GM18858 (cell line): ENCODE measurements around the gene GOLIM4.
"Not testable (repeated sequence)": the region's sequence is repeated elsewhere in the genome, so short reads cannot be mapped to it uniquely, and the experiment has no call there.

Experiments
- ATAC-seq: cut with Tn5 transposase; IDR thresholded peaks from one replicate; pipeline ENCODE4 v1.9.1; 2021; ENCODE audit not compliant: unreplicated experiment

The GOLIM4 gene

DNA sequence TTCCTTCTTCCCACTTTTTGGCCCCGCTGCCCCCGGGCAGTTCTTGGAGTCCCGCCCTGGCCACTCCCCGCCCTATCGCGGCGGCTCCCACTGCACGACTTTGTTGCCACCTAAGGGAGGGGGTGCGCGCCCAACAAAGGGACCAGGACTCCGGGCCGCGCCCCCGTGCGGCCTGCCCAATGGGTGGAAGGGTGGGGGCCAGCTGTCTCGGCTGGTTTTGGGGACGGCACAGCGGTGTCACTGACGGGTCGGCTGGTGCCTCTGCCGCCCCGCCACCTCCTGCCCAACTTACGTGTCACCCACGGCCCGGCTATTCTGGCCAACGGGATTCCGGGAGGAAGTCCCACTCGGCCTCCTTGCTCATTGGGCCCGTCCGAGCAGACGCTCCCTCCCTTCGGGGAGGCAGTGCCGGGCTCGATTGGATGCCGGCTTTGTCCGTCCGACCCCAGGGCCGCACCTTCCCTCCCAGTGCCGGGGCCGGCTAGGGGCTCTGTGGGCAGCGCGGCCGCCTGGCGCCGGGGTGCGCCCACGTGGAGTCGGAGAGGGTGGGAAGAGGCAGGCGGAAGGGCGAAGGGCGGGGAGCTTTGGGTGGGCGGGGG is at the start of gene GOLIM4:
Gene GOLIM4 (minus strand): TSS at position 314 of the 599 bp plus-strand sequence. CDS start 639 bp downstream, outside the sequence.
- peak; percentile 77 for ATAC-seq

DNA sequence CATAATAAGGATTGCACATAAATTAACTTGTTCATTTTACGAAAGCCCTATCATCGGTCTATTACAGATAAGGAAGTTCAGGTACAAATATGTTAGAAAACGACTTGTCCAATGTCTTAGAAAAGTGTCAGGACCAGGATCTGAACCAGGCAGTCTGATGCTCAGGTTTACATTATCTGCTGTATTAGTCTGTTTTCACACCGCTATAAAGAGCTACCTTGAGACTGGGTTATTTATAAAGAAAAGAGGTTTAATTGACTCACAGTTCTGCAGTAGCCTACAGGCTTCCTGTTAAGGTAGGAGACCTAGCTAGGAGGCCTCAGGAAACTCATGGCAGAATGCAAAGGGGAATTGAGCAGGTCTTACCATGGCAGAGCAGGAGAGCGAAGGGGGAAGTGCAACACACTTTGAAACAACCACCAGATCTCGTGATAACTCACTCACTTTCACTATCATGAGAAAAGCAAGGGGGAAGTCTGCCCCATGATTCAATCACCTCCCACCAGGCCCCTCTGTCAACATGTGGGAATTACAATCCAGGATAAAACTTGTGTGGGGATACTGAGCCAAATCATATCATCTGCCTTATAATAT is 45.8 kb upstream of the GOLIM4 start:
- ATAC-seq = no peak

DNA sequence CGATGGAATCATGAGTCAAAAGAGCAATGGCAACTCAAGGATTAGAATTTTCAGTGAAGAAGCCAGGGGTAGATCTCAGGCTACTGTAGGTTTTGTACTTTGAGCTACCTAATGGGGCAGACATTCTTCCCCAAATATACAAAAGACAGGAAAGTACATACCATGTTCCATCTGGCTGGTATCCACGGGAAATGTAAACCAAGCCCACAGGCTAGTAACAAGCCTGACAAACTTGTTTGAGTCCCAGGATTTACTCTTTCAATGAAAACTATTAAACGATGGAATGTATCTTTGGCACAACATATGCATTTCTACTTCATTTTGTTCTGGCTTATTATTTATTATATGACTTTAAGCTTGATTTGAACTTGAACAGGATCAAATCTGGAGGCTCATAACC is 44.2 kb upstream of the GOLIM4 start:
- ATAC-seq = no peak

DNA sequence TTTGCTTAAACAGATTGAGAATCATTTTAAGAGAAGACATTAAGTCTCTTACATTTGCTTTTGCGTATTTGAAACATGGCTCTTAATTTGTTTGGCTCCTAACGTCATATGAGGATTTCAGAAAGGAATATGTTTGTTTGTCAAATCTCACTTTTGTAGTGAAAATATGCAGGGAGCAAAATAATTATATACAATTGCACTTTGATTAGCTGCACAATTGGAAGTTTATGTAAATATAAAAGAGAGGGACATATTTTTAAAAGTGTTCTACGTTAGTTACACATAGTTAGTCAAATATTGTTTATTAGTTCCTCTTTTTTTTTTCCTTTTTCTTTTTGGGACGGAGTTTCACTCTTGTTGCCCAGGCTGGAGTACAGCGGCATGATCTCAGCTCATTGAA is 42.7 kb upstream of the GOLIM4 start:
- ATAC-seq = no peak

DNA sequence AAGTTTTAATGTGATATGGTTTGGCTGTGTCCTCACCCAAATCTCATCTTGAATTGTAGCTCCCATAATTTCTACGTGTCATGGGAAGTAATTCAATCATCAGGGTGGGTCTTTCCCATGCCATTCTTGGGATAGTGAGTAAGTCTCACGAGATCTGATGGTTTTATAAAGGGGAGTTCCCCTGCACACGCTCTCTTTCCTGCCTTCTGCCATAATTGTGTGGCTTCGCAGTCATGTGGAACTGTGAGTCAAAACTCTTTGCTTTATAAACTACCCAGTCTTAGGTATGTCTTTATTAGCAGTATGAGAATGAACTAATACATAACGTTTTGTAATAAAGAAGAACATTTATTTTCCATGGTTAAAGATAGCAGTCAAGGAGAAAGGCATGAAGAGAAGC is 39.2 kb upstream of the GOLIM4 start:
- no peak for ATAC-seq

DNA sequence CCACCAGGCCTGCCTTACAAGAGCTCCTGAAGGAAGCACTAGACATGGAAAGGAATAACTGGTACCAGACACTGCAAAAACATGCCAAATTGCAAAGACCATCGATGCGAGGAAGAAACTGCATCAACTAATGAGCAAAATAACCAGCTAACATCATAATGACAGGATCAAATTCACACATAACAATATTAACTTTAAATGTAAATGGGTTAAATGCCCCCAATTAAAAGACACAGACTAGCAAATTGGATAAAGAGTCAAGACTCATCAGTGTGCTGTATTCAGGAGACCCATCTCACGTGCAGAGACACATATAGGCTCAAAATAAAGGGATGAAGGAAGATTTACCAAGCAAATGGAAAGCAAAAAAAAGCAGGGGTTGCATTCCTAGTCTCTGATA is 34.5 kb upstream of the GOLIM4 start:
- not testable (repeated sequence) for ATAC-seq

GRCh38 chr3:168128463-168128862 is 32.7 kb upstream of the GOLIM4 start:
- ATAC-seq = not testable (repeated sequence)

- no peak for ATAC-seq
Measured at GRCh38 chr3:168127466-168127865, 31.7 kb upstream of the GOLIM4 start.

GRCh38 chr3:168124791-168125190 is 29.1 kb upstream of the GOLIM4 start:
- ATAC-seq = no peak

GRCh38 chr3:168124291-168124690 is 28.6 kb upstream of the GOLIM4 start:
- ATAC-seq = no peak

DNA sequence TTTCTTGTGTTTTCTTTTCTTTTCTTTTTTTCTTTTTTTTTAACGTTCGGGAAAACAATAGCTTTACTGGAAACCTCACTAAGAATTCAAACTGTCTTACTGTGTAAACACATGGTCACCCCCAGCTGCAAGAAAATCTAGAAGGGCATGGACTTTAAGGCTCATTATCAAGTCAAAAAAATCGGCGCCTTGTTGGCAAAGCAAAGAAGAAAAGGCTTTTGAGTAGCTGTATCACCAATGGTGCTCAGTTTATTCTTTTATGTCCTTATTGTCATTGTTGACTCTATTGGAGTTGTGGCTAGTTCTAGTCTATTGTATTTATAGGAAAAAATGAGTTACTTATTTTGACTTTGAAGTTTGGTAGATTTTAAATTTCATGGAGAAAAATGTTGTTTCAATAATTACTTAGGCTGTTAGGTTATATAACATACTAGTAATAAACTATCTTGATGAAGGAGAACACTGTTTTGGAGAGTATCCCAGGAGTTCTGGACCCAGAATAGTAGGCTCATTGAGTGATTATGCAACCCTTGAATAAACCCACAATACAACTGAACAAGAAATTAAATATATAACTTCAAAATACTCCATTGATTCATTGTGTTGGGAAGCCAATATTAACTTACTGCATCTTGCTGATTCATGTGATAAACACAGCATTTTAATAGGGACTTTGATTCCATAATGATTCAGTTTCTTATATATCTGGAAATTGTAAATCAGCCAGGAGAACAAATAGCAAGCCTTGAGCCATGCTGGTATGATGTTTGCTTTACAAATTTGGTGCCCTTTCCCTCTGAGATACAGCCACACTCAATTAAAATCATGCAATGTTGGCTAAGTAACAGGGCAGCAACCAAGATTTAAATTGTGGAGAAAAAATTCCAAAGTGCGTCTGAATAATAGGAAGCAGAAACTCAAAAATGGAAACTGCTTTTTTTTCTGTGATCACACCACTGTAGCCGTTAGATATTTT is 27.8 kb upstream of the GOLIM4 start:
- ATAC-seq = no peak

DNA sequence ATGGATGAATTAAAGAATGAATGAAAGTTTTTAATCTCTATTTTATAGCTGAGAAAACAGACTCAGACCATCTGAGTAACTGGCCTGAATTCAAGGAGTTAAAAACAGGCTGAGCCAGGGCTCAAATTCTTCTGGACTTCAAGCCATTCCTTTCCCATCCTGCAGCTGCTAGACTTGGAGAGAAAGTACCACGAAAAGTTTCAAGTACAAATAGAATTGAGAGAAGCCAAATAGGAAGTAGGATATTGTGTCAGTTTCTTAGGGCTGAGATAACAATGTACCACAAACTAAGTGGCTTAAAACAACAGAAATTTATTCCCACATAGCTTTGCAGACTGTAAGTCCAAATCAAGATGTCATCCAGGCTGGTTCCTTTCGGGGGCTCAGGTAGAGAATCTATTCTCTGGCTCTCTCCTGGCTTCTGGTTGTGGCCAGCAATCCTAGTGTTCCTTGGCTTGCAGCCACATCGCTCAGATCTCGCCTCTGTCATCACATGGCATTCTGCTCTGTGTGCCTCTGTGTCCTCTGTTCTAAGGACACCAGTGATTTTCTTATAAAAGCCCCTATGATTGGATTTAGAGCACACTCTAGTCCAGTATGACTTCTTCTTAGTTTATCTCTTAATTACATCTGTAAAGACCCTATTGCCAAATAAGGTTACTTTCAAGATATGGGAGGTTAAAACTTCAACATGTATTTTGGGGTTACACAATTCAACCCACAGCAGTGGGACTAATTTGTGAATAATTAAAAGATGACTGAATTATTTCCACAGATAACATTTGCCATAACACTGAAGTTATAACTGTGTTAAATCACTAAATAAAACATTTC is 25.7 kb upstream of the GOLIM4 start:
- no peak for ATAC-seq

DNA sequence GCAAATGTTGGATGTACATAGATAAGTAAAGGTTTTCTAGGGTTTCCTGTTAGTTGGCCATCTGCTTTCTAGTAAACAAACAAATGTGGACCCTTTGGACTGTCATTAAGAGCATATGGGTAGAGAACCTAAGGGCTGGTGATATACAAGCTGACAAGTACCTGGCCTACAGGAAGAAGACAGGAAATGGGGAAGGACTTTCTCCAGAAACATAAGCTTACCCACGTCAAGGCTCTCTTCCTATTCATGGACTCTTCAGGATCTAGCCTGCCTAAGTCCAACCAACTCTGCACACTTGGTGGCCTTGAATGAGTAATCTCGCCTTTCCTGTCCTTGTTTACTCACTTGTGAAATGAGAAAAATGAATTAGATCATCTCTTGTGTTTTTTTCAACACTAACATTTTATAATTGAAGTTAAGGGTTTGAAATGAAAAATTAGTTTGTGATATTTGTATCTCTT is 22.2 kb upstream of the GOLIM4 start:
- no peak for ATAC-seq

GRCh38 chr3:168117059-168117458 is 21.3 kb upstream of the GOLIM4 start:
- ATAC-seq = no peak

GRCh38 chr3:168116279-168116678 is 20.6 kb upstream of the GOLIM4 start:
- ATAC-seq = no peak

GRCh38 chr3:168113848-168114247 is 18.1 kb upstream of the GOLIM4 start:
- no peak for ATAC-seq

GRCh38 chr3:168112894-168113293 is 17.2 kb upstream of the GOLIM4 start:
- no peak for ATAC-seq

GRCh38 chr3:168104361-168104760 is 8.6 kb upstream of the GOLIM4 start:
- no peak for ATAC-seq

- no peak for ATAC-seq
Measured at GRCh38 chr3:168102735-168103410, 7.1 kb upstream of the GOLIM4 start.

GRCh38 chr3:168100777-168101492 is 5.2 kb upstream of the GOLIM4 start:
- ATAC-seq = no peak
